Suprapubic skin (tissue), 3 donors: Measurements from ENCODE around the gene CMSS1.

Source experiments
- POLR2A ChIP-seq, 2 donors: fragments of 450-650 bp; IDR thresholded peaks; one replicate each; pipeline ENCODE4 v1.6.1; 2017; ENCODE audit warnings: antibody characterized with exemption in 2 of 2, mild to moderate bottlenecking in 2 of 2, moderate library complexity in 2 of 2
- TF ChIP-seq, protein P1 (sequence below), 2 donors: fragments of 200-600 bp in 1 of 2; fragments of 450-650 bp in 1 of 2; sonication (generic) in 1 of 2; IDR thresholded peaks; one replicate each; pipeline ENCODE4 v1.5.1; 2016 to 2019; ENCODE audit warnings: antibody characterized with exemption in 2 of 2, mild to moderate bottlenecking in 1 of 2, moderate library complexity in 1 of 2

DNA sequence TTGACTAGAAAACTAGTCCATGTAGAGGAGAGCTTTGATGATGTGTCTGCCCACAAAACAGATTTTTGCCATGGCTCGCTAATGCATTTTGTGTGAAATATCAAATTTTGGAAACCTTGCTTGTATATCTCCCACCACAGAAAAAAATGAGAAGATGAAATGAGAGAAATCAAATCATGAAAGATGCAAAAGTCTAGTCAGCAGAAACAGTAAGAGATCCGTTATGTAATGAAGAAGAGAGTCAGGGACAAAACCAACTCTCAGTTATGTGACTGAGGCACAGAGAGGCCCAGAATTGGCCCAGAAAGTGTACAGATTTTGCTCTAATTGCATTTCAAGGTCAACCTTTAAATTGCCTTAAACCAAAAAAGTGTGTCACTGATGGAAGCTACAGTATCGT lies 189.7 kb downstream of the CMSS1 start:
- TF ChIP-seq POLR2A (IDR thresholded peaks at IDR 0.05): no peak
- TF ChIP-seq, protein P1, sequence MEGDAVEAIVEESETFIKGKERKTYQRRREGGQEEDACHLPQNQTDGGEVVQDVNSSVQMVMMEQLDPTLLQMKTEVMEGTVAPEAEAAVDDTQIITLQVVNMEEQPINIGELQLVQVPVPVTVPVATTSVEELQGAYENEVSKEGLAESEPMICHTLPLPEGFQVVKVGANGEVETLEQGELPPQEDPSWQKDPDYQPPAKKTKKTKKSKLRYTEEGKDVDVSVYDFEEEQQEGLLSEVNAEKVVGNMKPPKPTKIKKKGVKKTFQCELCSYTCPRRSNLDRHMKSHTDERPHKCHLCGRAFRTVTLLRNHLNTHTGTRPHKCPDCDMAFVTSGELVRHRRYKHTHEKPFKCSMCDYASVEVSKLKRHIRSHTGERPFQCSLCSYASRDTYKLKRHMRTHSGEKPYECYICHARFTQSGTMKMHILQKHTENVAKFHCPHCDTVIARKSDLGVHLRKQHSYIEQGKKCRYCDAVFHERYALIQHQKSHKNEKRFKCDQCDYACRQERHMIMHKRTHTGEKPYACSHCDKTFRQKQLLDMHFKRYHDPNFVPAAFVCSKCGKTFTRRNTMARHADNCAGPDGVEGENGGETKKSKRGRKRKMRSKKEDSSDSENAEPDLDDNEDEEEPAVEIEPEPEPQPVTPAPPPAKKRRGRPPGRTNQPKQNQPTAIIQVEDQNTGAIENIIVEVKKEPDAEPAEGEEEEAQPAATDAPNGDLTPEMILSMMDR (IDR thresholded peaks at IDR 0.05): no peak
